GM21515 (cell line): ENCODE data around the gene AGRN.
A peak's percentile ranks its signal among the peaks of the same experiment; 100 is the strongest.
"Not testable (repeated sequence)": the region's sequence is repeated elsewhere in the genome, so short reads cannot be mapped to it uniquely, and the experiment has no call there.

Experiments used
- ATAC-seq: cut with Tn5 transposase; IDR thresholded peaks from one replicate; pipeline ENCODE4 v1.9.1; 2021; ENCODE audit not compliant: unreplicated experiment

Gene AGRN

DNA sequence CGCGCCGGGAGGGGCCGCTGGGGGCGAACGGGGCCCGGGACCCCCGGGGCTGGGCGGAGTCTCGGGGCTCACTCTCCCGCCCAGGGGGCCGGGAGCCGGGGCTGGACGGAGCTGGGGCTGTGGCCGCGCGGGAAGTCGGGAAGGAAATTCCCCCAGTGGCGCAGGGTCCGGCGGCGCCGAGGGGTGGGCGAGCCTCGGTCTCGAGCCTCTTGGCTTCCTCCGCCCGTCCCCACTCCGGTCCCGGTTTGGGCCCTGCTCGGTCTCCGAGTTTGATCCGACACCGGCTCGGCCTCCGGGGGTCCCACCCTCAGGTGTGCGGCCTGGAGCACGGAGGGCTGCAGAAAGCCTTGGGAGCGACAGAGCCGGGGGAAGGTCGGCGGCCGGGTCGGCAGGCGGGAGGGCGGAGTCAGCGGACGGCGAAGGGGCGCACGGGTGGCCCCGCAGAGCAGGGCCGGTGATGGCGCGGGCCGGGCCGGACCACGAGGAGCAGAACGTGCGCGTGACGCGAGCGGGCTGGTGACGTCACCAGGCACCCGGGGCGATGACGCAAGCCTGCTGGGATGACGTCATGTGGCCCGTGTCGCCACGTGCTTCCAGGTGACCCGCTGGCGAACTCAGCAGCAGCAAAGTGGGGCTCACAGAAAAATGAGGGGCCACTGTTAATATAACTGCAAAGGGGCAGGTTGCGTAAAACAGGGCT, 19.4 kb upstream of the AGRN start:
- ATAC-seq: no peak

DNA sequence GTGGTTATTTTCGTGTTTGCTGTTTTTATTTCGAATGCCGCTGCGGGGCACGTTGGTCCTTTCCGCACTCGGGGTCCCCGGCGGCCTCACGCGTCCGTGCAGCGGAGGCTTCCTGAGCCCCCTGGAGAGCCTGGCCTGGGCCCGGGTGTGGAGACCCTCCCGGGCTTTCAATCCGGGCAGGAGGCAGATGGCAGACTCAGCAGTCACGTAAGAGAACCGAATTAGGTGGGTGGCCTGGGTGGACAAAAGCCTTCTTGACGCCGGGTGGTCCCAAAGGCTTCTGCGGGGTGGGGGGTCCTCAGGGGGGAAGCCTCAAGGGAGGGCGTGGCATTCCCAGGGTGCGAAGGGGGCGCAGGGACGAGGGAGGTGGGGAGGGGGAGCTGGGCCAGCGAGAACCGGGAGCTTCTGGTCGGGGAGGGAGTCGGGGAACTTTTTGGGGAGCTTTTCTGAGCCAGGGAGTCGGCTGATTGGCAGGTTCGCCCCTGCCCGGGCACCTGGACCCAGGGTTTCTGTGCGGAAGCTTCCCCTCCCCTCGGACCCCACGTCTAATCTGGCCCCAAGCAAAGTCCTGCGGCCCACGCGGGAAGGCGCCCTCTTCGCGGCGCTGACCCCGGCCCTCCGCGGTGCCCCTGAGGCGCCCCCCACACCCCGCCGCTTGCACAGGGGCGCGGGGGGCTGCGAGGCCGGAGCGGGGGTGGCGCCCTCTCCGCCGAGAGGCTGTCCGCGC, 18.7 kb upstream of the AGRN start:
- no peak for ATAC-seq

DNA sequence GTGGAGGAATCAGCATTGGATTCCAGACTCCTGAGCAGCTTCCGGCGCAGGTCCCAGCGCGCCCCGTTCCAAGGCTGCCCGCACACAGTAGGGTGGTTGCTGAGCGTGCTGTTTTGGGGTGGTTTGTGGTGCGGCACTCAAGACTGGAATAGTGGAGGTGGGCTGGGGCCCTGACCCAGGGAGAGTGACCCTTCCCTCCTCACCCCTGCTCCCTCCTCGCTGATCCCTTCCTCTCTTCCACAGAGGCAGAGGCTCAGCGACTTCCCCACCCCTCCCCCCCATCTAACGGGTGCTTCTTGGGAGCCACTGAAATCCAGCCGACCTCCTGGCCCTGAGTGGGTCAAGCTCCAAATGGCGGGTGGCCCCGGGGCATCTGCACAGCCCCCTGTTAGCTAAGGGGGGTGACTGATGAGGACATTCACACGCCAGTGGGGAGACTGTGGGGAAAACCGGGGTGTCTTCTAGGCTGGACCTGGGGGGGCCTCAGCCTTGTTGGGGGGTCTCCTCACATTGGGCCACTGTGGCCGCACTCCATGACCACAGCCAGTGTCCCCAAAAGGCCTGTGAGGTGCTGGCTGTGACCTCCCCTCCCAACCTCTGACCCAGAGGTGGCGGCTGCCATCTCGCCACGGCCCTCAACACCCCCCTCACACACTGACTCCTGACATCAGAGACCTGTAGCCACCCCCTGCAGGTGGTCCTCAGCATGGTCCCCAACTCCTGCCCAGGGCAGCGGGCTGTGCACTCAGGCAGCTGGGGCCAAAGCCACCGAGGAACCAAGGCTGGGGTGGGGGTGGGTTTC, 16.1 kb upstream of the AGRN start:
- no peak for ATAC-seq

DNA sequence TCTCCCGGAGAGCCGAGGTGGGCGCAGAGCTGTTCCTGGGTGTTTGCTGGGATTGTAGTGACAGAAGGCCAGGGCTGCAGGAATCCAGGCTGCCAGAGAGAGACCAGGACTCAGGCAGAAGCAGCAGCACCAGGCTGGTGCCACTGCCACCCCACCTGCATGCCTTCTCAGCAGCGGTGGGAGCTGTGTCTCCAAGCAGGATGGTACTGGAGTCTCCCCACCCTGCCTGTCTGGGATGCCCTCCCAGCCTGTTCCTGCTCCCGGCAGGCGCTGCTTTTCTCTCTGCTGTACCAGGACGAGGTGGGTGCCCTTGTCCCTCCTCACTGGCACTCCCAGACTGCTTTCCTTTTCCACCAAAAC, 15.5 kb upstream of the AGRN start:
- no peak for ATAC-seq

DNA sequence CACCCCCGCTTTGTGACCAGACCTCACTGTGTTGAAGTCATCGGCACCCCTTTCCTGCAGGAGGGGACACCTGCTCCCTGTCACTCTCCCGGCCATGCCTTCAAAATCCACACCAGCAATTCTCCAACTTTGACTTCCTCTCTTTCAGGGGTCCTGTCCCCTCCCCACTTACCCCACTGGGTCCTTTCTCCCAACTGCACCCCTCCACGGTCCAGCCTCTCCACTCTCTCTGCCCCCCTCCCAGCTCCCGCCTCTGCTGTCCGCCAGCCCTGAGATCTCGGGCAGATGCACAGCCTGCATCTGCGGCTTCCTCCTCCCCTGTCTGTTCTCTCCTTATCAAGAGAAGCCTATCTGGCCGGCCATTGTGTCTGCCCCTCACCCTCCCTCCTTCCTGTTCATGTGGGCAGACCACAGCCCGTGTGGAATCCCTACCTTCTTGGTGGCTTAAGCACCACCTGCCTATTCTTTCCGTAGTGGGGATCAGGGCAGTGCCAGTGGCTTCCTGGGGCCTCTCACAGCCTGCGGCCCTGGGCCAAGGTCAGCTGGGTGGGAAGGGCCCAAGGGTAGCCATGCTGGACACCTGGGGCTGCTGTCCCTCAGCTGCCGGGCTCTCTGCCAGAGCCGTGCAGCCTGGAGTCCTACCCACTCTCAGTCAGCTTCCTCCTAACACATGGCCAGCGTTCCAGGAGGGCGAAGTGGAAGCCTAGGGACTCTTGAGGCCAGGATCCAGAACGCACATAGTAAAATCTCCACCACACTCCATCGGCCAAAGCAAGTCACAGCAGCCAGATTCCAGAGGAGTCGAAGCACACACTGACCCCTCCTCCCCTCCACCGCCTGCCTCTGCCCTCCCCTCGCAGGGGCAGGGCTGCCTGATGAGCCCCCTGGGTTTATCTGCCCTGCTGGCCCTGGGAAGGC, 14.9 kb upstream of the AGRN start:
- no peak for ATAC-seq

DNA sequence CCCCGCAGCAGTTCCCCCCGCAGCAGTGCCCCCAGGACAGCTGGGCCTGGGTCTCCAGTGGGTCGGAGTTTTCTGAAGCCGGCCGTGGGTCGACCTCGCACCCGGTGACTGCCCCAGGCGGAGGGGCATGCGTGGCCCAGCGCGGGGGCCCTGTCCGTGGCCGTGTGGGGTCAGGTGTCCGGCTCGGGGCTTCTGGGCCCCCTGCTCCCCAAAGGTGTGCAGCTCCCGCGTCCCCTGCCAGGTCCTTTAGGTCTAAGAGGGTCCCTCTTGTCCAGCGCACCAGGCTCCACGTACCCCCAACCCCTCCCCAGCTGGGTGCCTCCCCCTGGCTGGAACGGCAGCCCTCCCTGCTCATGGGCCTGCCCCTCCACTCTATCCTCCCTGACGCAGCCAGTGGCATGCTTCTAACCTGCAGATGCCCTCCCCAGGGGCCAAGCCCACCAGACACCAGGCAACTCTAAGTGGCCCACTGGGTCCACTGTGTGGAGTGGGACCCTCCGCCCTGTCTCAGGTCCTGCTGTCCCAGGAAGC, 14.1 kb upstream of the AGRN start:
- no peak for ATAC-seq

DNA sequence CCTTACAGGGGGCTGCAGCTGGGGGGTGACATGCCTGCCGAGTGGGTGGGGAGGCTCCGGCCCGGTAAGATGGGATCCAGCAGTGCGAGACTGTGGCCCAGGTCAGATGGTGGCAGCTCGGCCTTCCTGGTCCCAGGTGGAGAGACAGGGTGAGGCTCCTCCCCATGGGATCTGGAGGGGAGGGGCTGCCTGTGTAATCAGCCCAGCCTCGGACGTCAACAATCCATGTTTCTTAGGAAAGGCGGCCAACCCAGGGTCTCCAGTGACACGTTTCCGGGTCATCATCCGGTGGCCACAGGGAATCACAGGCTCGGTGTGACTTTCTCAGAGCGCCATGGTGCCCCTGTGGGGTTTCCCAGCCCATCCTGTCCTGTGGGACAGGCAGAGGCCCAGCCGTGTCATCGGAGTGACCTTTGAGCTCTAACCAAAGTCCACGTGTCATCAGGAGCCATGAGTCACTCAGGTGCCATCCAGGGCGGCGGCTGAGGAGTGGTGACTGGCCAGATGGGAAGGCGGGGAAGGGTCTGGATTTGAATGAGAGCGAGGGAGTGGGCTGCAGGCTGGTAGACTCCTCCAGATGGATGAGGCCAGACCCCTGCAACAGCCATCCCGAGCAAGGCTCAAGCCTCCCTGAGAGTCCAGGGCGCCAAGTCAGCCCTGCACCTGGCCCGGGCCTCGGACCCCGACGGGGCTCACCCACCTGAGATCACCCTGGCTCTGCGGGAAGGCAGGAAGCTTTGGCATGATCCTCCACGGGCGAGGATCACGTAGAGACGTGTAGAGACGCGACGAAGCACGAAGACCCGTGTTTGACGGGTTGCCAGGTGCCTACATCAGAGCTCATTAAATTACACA, 13.4 kb upstream of the AGRN start:
- no peak for ATAC-seq

DNA sequence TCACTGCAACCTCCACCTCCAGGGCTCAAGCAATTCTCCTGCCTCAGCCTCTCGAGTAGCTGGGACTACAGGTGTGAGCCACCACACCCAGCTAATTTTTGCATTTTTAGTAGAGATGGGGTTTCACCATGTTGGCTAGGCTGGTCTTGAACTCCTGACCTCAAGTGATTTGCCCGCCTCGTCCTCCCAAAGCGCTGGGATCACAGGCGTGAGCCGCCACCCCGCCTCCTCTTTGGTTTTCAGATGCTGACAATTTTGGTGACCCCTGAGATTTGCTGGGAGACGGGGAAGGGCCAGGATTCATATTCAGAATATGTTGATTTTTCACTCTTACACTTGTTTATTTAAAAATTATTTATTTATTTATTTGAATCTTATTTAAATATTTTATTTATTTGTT, 9.8 kb upstream of the AGRN start:
- not testable (repeated sequence) for ATAC-seq

DNA sequence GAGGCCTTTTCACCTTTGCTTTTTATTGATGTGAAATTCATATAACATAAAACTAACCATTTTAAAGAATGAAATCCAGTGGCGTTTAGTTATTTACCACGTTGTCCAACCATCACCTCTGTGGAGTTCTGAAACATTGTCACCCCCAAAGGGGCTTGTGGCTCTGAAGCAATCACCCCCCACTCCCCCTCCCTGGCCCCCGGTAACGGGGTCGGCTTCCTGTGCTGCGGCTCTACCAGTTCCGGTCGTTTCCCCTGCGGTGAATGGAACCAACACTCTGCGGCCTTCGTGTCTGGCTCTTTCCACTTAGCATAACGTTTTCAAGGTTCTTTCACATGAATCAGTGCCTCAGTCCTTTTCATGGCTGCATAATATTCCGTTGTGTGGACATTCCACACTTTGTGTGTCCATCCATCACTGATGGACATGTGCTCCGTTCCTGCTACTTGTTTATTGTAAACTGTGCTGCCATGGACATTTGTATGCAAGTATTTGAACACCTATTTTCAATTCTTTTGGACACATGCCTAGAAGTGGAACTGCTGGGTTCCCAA, 8.4 kb upstream of the AGRN start:
- ATAC-seq: no peak

DNA sequence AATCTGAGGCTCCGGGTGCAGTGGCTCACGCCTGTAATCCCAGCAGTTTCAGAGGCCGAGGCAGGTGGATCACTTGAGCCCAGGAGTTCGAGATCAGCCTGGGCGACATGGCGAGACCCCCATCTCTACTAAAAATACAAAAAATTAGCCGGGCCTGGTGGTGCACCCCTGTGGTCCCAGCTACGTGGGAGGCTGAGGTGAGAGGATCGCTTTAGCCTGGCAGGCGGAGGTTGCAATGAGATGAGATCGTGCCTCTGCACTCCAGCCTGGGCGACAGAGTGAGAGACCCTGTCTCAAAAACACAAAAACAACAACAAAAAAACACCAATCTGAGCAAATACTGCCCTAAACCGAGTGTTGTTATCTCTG, 7.2 kb upstream of the AGRN start:
- not testable (repeated sequence) for ATAC-seq

DNA sequence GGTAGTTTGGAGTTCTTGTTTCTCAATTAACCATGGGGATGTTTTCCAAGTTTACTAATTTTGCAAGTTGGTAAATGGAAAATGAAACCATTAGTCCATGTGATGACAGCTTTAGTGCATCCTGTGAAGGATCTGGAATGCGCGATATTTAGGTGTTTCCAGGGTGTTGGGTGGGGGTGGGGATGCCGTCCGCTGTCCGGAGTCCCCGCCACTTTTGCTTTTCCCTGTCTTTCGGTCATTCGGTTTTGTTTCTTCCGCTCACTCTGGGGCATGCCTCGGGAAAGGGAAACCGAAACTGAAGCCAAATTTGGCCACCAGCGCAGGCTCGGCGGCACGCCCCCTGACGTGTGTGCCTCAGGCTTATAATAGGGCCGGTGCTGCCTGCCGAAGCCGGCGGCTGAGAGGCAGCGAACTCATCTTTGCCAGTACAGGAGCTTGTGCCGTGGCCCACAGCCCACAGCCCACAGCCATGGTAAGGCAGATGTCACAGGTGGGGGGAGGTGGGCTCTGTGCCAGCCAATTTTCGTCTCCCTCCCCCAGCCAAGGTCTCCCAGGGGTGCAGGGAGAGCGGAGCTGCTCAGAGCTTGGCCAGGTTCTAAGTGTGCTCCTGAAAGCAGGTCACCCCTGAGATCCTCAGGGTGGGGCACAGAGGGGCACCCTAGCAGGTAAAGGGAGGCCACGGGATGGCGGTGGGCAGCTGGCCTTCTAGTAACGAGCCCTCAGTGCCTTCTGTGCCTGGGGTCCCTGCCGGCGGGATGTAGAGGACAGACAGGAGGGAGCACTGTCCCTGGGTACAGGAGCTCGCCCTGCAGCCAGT, 6.6 kb upstream of the AGRN start, which contains the start of gene ISG15:
Gene ISG15 (plus strand): TSS at position 393 of the 817 bp plus-strand sequence. CDS start 77 bp downstream, at position 470.
- ATAC-seq: peak; percentile 70

DNA sequence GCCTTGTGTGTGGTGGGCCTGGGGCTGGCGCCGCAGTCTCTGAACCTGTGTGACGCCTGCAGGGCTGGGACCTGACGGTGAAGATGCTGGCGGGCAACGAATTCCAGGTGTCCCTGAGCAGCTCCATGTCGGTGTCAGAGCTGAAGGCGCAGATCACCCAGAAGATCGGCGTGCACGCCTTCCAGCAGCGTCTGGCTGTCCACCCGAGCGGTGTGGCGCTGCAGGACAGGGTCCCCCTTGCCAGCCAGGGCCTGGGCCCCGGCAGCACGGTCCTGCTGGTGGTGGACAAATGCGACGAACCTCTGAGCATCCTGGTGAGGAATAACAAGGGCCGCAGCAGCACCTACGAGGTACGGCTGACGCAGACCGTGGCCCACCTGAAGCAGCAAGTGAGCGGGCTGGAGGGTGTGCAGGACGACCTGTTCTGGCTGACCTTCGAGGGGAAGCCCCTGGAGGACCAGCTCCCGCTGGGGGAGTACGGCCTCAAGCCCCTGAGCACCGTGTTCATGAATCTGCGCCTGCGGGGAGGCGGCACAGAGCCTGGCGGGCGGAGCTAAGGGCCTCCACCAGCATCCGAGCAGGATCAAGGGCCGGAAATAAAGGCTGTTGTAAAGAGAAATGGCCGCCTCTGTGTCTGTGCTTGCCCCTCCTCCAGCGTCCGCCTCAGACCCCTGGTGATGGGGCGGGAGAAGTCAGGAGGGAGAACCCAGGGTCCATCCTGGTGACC, 5.8 kb upstream of the AGRN start:
- ATAC-seq: no peak

DNA sequence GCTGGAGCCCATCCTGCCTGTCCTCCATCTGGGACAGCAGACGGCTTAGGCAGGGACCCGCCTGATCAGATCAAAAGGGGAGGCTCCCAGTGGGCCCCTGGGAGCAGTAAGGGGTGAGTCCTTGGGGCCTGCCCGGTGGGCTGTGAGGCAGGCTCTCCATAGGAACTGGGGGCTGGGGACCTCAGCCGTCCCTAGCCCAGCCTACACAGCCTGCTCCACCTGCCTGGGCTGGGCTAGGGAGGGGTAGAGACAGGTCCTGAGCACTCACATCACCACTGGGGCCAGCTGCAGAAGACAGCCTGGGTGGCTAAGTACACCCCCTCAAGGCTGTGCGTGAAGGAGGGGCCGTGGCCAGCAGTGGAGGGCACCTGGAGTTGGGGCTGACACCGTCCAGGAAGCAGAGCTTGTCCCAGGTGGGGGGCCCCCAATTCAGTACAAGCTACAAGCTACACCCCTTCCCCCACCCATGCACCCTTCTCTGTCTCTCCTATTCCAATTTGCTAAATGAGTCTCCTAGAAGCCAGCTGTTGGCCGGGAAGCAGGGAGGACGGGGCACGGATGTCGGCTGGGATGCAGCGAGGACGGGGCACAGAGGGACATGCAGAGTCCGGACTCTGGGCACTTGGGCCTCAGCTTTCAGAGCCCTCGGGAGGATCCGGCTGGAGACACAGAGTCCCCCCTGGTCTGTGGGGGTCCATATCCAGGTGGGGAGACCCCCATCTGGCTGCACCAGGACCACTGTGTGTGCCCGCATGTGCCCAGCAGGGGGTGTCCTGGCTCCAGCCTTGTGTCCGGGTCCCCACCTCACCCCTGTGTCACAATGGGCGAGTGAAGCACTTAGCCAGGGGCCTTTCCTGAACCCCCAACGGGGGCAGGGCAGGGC, 4.9 kb upstream of the AGRN start:
- ATAC-seq: no peak

DNA sequence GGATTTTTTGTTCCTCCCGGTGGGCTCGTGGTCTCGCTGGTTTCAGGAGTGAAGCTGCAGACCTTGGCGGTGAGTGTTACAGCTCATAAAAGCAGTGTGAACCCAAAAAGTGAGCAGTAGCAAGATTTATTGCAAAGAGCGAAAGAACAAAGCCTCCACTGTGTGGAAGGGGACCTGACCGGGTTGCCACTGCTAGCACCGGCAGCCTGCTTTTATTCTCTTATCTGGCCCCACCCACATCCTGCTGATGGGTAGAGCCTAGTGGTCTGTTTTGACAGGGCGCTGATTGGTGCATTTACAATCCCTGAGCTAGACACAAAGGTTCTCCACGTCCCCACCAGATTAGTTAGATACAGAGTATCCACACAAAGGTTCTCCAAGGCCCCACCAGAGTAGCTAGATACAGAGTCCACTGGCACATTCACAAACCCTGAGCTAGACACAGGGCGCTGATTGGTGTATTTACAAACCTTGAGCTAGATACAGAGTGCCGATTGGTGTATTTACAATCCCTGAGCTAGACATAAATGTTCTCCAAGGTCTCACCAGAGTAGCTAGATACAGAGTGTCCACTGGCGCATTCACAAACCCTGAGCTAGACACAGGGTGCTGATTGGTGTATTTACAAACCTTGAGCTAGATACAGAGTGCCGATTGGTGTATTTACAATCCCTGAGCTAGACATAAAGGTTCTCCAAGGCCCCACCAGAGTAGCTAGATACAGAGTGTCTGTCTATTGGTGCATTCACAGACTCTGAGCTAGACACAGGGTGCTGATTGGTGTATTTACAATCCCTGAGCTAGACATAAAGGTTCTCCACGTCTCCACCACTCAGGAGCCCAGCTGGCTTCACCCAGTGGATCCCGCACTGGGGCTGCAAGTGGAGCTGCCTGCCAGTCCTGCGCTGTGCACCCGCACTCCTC, 2.3 kb upstream of the AGRN start:
- ATAC-seq: not testable (repeated sequence)

DNA sequence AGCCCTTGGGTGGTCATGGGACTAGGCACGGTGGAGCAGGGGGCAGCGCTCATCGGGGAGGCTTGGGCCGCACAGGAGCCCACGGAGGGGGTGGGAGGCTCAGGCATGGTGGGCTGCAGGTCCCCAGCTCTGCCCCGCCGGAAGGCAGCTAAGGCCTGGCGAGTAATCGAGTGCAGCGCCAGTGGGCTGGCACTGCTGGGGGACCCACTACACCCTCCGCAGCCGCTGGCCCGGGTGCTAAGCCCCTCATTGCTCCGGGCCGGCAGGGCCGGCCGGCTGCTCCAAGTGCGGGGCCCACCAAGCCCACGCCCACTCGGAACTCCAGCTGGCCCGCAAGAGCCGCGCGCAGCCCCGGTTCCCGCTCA, 1.6 kb upstream of the AGRN start:
- ATAC-seq: not testable (repeated sequence)
